HEK293 (cell line): ENCODE data around the gene ANKAR.
A peak's percentile ranks its signal among the peaks of the same experiment; 100 is the strongest.

Source experiments
- CTCF ChIA-PET: fragments of 350-600 bp; formaldehyde crosslinking; extraction: SDS; loops from one replicate; lab custom pipeline; 2021; ENCODE audit warnings: antibody characterized with exemption; lab: Yijun Ruan, JAX
- POLR2A ChIA-PET: fragments of 300-600 bp; formaldehyde crosslinking; extraction: SDS; loops from one replicate; lab custom pipeline; 2020; ENCODE audit warnings: antibody characterized with exemption, inconsistent platforms; lab: Yijun Ruan, JAX
- H3K27ac ChIP-seq: fragments of 200-500 bp; sonication (Bioruptor generic); 2 replicates; pipeline ENCODE4 v1.5.1; 2014; ENCODE audit warnings: low read depth, low read length, control low read depth, inconsistent platforms; ENCODE audit errors: extremely low read depth
- H3K36me3 ChIP-seq, 2 experiments: fragments of 200-500 bp in 1 of 2; sonication (Bioruptor generic) in 1 of 2; 1 replicate in 1 of 2; 2 replicates in 1 of 2; pipeline ENCODE4 v1.5.1; 2014 to 2017; ENCODE audit warnings: inconsistent platforms in 2 of 2, low read length in 2 of 2; ENCODE audit not compliant: control insufficient read depth in 2 of 2, insufficient read depth in 1 of 2
- H3K4me1 ChIP-seq: fragments of 200-500 bp; sonication (Bioruptor generic); 2 replicates; pipeline ENCODE4 v1.5.1; 2014; ENCODE audit warnings: mild to moderate bottlenecking, low read length, inconsistent platforms; ENCODE audit not compliant: control insufficient read depth, insufficient read depth
- H3K4me3 ChIP-seq: 2 replicates; pipeline ENCODE4 v1.5.1; 2011; ENCODE audit warnings: low read depth, mild to moderate bottlenecking, control low read depth, low read length, moderate library complexity
- H3K9me3 ChIP-seq: fragments of 200-500 bp; sonication (Bioruptor generic); 2 replicates; pipeline ENCODE4 v1.5.1; 2014; ENCODE audit warnings: low read depth, low read length, inconsistent platforms; ENCODE audit not compliant: control insufficient read depth, insufficient read depth
- CTCF ChIP-seq: fragments of 450-650 bp; formaldehyde crosslinking; IDR thresholded peaks from 2 replicates; pipeline ENCODE4 v1.5.1; 2016; ENCODE audit warnings: missing biosample characterization, missing genetic modification characterization
- INSM2 ChIP-seq: fragments of 450-650 bp; formaldehyde crosslinking; IDR thresholded peaks from 2 replicates; pipeline ENCODE4 v1.5.1; 2016; ENCODE audit warnings: missing biosample characterization, missing genetic modification characterization
- PBX3 ChIP-seq: sonication (generic); formaldehyde crosslinking; IDR thresholded peaks from 2 replicates; pipeline ENCODE4 v1.8.1; 2022; ENCODE audit warnings: mild to moderate bottlenecking, moderate library complexity, missing genetic modification reagents
- SCRT2 ChIP-seq: fragments of 450-650 bp; formaldehyde crosslinking; IDR thresholded peaks from 2 replicates; pipeline ENCODE4 v1.5.1; 2016; ENCODE audit warnings: missing biosample characterization, missing genetic modification characterization
- SP2 ChIP-seq: fragments of 450-650 bp; formaldehyde crosslinking; IDR thresholded peaks from 2 replicates; pipeline ENCODE4 v1.5.1; 2016; ENCODE audit warnings: missing biosample characterization, missing genetic modification characterization
- ZBTB8A ChIP-seq: fragments of 450-650 bp; formaldehyde crosslinking; IDR thresholded peaks from 2 replicates; pipeline ENCODE4 v1.5.1; 2016; ENCODE audit warnings: missing biosample characterization, missing genetic modification characterization
- ZNF169 ChIP-seq: fragments of 450-650 bp; formaldehyde crosslinking; IDR thresholded peaks from 2 replicates; pipeline ENCODE4 v1.5.1; 2016; ENCODE audit warnings: missing biosample characterization, missing genetic modification characterization
- ZNF239 ChIP-seq: fragments of 450-650 bp; formaldehyde crosslinking; IDR thresholded peaks from 2 replicates; pipeline ENCODE4 v1.5.1; 2016; ENCODE audit warnings: missing biosample characterization, missing genetic modification characterization
- ZNF350 ChIP-seq: fragments of 450-650 bp; formaldehyde crosslinking; IDR thresholded peaks from 2 replicates; pipeline ENCODE4 v1.5.0; 2017; ENCODE audit warnings: missing biosample characterization, mild to moderate bottlenecking, missing genetic modification characterization
- ZNF449 ChIP-seq: fragments of 450-650 bp; formaldehyde crosslinking; IDR thresholded peaks from 2 replicates; pipeline ENCODE4 v1.5.1; 2017; ENCODE audit warnings: missing biosample characterization, mild to moderate bottlenecking, missing genetic modification characterization, moderate library complexity
- ZNF677 ChIP-seq: fragments of 450-650 bp; IDR thresholded peaks from 2 replicates; pipeline ENCODE4 v1.5.0; 2018; ENCODE audit warnings: missing biosample characterization, mild to moderate bottlenecking, missing genetic modification characterization, moderate library complexity
- ZNF707 ChIP-seq: fragments of 450-650 bp; formaldehyde crosslinking; IDR thresholded peaks from 2 replicates; pipeline ENCODE4 v1.5.1; 2016; ENCODE audit warnings: missing biosample characterization, missing genetic modification characterization
- ZSCAN16 ChIP-seq: fragments of 450-650 bp; formaldehyde crosslinking; IDR thresholded peaks from 2 replicates; pipeline ENCODE4 v1.5.1; 2016; ENCODE audit warnings: missing biosample characterization, missing genetic modification characterization
- TF ChIP-seq, protein P1 (sequence below): fragments of 450-650 bp; formaldehyde crosslinking; IDR thresholded peaks from 2 replicates; pipeline ENCODE4 v1.5.1; 2016; ENCODE audit warnings: missing biosample characterization, missing genetic modification characterization
- TF ChIP-seq, protein P2 (sequence below): fragments of 450-650 bp; formaldehyde crosslinking; IDR thresholded peaks from 2 replicates; pipeline ENCODE4 v1.5.1; 2016; ENCODE audit warnings: missing biosample characterization, missing genetic modification characterization, low read depth

Gene ANKAR

GRCh38 chr2:189674374-189675112 lies at the start of gene ANKAR:
Gene ANKAR (plus strand): TSS chr2:189674670. CDS start chr2:189676491, 1,821 bp downstream.
- H3K4me3 ChIP-seq, result peak within 1 kb of the TSS; percentile 39
- POLR2A ChIA-PET, result interaction anchor here (1.3 to 1.8 kb wide), 2 partner anchors 13 to 109 kb away, joined by 3 to 6 read pairs; partner anchors contain the start of genes ASNSD1, ORMDL1 and PMS1
- peak within 1 kb of the TSS; percentile 80 for H3K27ac ChIP-seq
- TF ChIP-seq PBX3 (CRISPR knock-in tag), result peak; percentile 81; the same call in 1 of the 2 replicates
- no peak for TF ChIP-seq ZNF677 (tag by site-specific recombination)
- peaks cover 22 to 77% of the 10 kb centered on the region in 2 experiments for H3K36me3 ChIP-seq
- no peaks in the 10 kb centered on the region for H3K9me3 ChIP-seq
- H3K4me1 ChIP-seq, result no peaks in the 10 kb centered on the region; the same call in 1 of the 2 replicates
- CTCF ChIA-PET, result interaction anchor here (0.6 to 3.0 kb wide), 12 partner anchors 10 to 158 kb away, joined by 3 to 13 read pairs (median 4); partner anchors contain the start of gene OSGEPL1

- TF ChIP-seq ZNF169 (tag by site-specific recombination) (no peak), INSM2 (no peak)
- TF ChIP-seq, protein P1, sequence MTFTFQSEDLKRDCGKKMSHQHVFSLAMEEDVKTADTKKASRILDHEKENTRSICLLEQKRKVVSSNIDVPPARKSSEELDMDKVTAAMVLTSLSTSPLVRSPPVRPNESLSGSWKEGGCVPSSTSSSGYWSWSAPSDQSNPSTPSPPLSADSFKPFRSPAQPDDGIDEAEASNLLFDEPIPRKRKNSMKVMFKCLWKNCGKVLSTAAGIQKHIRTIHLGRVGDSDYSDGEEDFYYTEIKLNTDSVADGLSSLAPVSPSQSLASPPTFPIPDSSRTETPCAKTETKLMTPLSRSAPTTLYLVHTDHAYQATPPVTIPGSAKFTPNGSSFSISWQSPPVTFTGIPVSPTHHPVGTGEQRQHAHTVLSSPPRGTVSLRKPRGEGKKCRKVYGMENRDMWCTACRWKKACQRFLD (tag by site-specific recombination), result no peak
- Histone ChIP-seq H3K4me1 (0 out of 2 replicates have a peak, but pooled peaks cover 3% of the 10 kb centered on the region), H3K4me3 (no peak overlapping the region), H3K27ac (no peak overlapping the region), H3K36me3 (no peaks in the 10 kb centered on the region), H3K9me3 (no peaks in the 10 kb centered on the region)
- ChIA-PET POLR2A (no interaction called here), CTCF (interaction anchor here (1.1 kb wide), 1 partner anchor 10 kb away, joined by 3 read pairs; no protein-coding TSS in a partner anchor)
Observed at GRCh38 chr2:189625636-189626035, 48.8 kb upstream of the ANKAR start.

DNA sequence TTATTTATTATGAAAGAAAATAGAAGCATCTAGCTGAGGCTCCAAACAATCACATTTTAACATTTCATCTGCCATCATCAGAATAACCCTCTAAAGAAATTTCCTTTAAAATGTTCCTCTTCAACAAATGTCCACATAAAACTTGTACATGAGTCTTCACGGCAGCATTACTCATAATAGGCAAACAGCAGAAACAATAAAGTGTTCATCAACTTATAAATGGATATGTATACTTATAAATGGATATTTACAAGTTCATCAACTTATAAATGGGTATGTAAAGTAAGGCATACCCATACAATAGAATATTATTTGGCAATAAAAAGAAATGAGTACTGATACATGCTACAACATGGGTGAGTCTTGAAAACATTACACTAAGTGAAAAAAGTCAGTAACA lies 46.7 kb upstream of the ANKAR start:
- Histone ChIP-seq H3K4me3 (no peak overlapping the region), H3K9me3 (no peaks in the 10 kb centered on the region), H3K4me1 (0 out of 2 replicates have a peak, but pooled peaks cover 3% of the 10 kb centered on the region), H3K27ac (no peak overlapping the region), H3K36me3 (no peaks in the 10 kb centered on the region)
- POLR2A ChIA-PET, result no interaction called here
- CTCF ChIA-PET, result interaction anchor here (0.7 to 1.0 kb wide), 2 partner anchors 54 to 75 kb away, joined by 3 to 5 read pairs; no protein-coding TSS in a partner anchor
- TF ChIP-seq ZNF707 (tag by site-specific recombination) (no peak), ZNF350 (tag by site-specific recombination) (no peak), ZBTB8A (tag by site-specific recombination) (no peak), SCRT2 (tag by site-specific recombination) (no peak)
- TF ChIP-seq, all 188 proteins: peak for 0

DNA sequence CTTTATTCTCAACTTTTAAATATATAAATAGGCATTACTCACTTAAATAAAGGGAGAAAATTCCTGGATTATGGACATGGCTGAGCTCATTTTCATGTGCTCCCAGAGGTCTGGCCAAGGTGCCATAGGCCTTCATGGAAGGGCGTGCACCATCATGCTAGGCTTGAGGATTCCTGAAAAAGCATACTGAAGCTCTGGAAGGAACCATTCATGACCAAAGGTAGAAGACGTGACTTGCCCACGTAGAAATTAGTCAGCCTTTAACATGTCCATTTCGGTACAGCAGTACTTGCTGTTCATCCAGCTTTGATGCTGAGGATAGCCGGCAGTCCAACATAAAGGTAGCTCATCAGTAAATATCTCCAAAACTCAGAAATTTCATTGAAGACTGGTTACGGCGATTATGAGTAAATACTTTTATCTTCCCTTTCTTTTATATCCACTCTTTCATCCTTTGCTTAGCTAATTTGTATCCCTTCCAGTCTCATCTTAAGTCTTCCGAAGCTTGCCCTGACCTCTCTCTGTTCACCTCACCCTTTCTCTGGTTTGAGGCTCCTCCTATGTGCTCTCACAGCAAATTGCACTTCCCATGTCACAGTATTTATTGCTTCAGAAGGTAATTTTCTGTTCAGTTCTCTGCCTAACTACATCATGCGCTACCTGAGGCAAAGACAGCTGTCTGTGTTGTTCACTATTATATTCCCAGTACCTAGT lies 45.5 kb upstream of the ANKAR start:
- 0 out of 2 replicates have a peak, but pooled peaks cover 3% of the 10 kb centered on the region for H3K4me1 ChIP-seq
- no peak overlapping the region for H3K4me3 ChIP-seq
- CTCF ChIA-PET, result interaction anchor here (0.5 to 1.0 kb wide), 4 partner anchors 9 to 76 kb away, joined by 3 read pairs; no protein-coding TSS in a partner anchor
- POLR2A ChIA-PET, result interaction anchor here (1.8 kb wide), 1 partner anchor 49 kb away, joined by 6 read pairs; the partner anchor contains the start of gene SLC40A1
- no peak overlapping the region for H3K27ac ChIP-seq
- no peaks in the 10 kb centered on the region for H3K36me3 ChIP-seq
- H3K9me3 ChIP-seq, result no peaks in the 10 kb centered on the region
- TF ChIP-seq ZNF449 (tag by site-specific recombination), result no peak
- TF ChIP-seq, protein P2, sequence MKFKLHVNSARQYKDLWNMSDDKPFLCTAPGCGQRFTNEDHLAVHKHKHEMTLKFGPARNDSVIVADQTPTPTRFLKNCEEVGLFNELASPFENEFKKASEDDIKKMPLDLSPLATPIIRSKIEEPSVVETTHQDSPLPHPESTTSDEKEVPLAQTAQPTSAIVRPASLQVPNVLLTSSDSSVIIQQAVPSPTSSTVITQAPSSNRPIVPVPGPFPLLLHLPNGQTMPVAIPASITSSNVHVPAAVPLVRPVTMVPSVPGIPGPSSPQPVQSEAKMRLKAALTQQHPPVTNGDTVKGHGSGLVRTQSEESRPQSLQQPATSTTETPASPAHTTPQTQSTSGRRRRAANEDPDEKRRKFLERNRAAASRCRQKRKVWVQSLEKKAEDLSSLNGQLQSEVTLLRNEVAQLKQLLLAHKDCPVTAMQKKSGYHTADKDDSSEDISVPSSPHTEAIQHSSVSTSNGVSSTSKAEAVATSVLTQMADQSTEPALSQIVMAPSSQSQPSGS (tag by site-specific recombination), result no peak
- TF ChIP-seq ZNF239 (tag by site-specific recombination), result no peak
- no peak for TF ChIP-seq SP2 (tag by site-specific recombination)
- peak; percentile 20; the same call in 1 of the 2 replicates for TF ChIP-seq CTCF (tag by site-specific recombination)
- no peak for TF ChIP-seq ZSCAN16 (tag by site-specific recombination)
- TF ChIP-seq ZNF677 (tag by site-specific recombination), result no peak
